HG02970 (cell line): ENCODE data around the gene GRK2.
A peak's percentile ranks its signal among the peaks of the same experiment; 100 is the strongest.
"Not testable (repeated sequence)": the region's sequence is repeated elsewhere in the genome, so short reads cannot be mapped to it uniquely, and the experiment has no call there.

Source experiments
- ATAC-seq: cut with Tn5 transposase; IDR thresholded peaks from one replicate; pipeline ENCODE4 v1.9.1; 2021; ENCODE audit warnings: mild to moderate bottlenecking, moderate library complexity, moderate number of reproducible peaks; ENCODE audit not compliant: unreplicated experiment, low FRiP score

Gene GRK2

GRCh38 chr11:67266449-67267187 lies at the start of gene GRK2:
GRK2 (plus strand) TSS chr11:67266473; CDS start chr11:67266700, 227 bp downstream.
- no peak for ATAC-seq

GRCh38 chr11:67227726-67228125 lies 38.5 kb upstream of the GRK2 start:
- ATAC-seq = no peak

GRCh38 chr11:67230406-67230805 lies 35.9 kb upstream of the GRK2 start:
- ATAC-seq = no peak

- ATAC-seq = no peak
Observed at GRCh38 chr11:67230886-67231285, 35.4 kb upstream of the GRK2 start.

GRCh38 chr11:67233584-67234190 lies 32.6 kb upstream of the GRK2 start:
- no peak for ATAC-seq

- not testable (repeated sequence) for ATAC-seq
Observed at GRCh38 chr11:67234571-67234970, 31.7 kb upstream of the GRK2 start.

- no peak for ATAC-seq
Observed at GRCh38 chr11:67237574-67237973, 28.7 kb upstream of the GRK2 start.

- ATAC-seq = no peak
Observed at GRCh38 chr11:67238894-67239782, 27.1 kb upstream of the GRK2 start.

- ATAC-seq = peak; percentile 90
Observed at GRCh38 chr11:67239783-67240575, 26.3 kb upstream of the GRK2 start.

GRCh38 chr11:67240576-67241389 lies 25.5 kb upstream of the GRK2 start:
- ATAC-seq = no peak

- ATAC-seq = no peak
Observed at GRCh38 chr11:67242548-67242947, 23.7 kb upstream of the GRK2 start.

- ATAC-seq = no peak
Observed at GRCh38 chr11:67243051-67243450, 23.2 kb upstream of the GRK2 start.

GRCh38 chr11:67245046-67245445 lies 21.2 kb upstream of the GRK2 start:
- ATAC-seq = no peak

GRCh38 chr11:67247946-67248550 lies 18.2 kb upstream of the GRK2 start:
- no peak for ATAC-seq

- no peak for ATAC-seq
Observed at GRCh38 chr11:67248653-67249052, 17.6 kb upstream of the GRK2 start.

GRCh38 chr11:67250059-67251043 lies 15.9 kb upstream of the GRK2 start:
- no peak for ATAC-seq

GRCh38 chr11:67251841-67252240 lies 14.4 kb upstream of the GRK2 start:
- ATAC-seq = no peak

- no peak for ATAC-seq
Observed at GRCh38 chr11:67252831-67253239, 13.4 kb upstream of the GRK2 start.
